ENCODE measurements around the gene EPO.
"Not testable (repeated sequence)": the region's sequence is repeated elsewhere in the genome, so short reads cannot be mapped to it uniquely, and the experiment has no call there.

Gene EPO

GRCh38 chr7:100744605-100745004, 24.3 kb downstream of the EPO start:
- DNase-seq, result no peak

GRCh38 chr7:100745184-100745583, 24.9 kb downstream of the EPO start:
- DNase-seq, result no peak

- DNase-seq, result no peak
Observed at GRCh38 chr7:100752994-100753393, 32.7 kb downstream of the EPO start.

GRCh38 chr7:100753750-100754149, 33.5 kb downstream of the EPO start:
- no peak for DNase-seq

- DNase-seq, result no peak
Observed at GRCh38 chr7:100759357-100760171, 39.3 kb downstream of the EPO start.

GRCh38 chr7:100762841-100763240, 42.6 kb downstream of the EPO start:
- DNase-seq, result not testable (repeated sequence)

GRCh38 chr7:100763556-100764140, 43.4 kb downstream of the EPO start:
- no peak for DNase-seq

- DNase-seq, result no peak
Observed at GRCh38 chr7:100764841-100765240, 44.6 kb downstream of the EPO start.

- no peak for DNase-seq
Observed at GRCh38 chr7:100765250-100765649, 45.0 kb downstream of the EPO start.

GRCh38 chr7:100768784-100769183, 48.5 kb downstream of the EPO start:
- DNase-seq, result no peak
